Posterior vena cava (tissue), 2 donors: Measurements from ENCODE around the gene VWA5A. TPM values are rescaled to one million over a fixed set of nuclear protein-coding genes. Genes with fewer than 3 reads are reported as not detected.
"Not testable (repeated sequence)": the region's sequence is repeated elsewhere in the genome, so short reads cannot be mapped to it uniquely, and the experiment has no call there.

Source experiments
- DNase-seq: peaks from one replicate; pipeline ENCODE4 v3.0.0-alpha.2; 2020; ENCODE audit warnings: low spot score
- intact Hi-C, 2 donors: fragments of 100-400 bp; cut with DNase I; formaldehyde crosslinking; loops; one replicate each; pipeline versions ENCODE4 v1.14.1 to v1.14.2; 2022 to 2023
- total RNA-seq, 2 donors: library from RNA; stranded (reverse); fragmentation: NEBNext Ultra II Directional; extraction: Animal tissue kit (Norgen Biotek cat#: 25700); gene quantifications; one replicate each; pipeline ENCODE4 v1.2.1, GENCODE V29; 2021
- donor health status: DM: yes; HTN: yes; CAD: no.
- donor health status: DM: yes; HTN: yes; CAD: no.

VWA5A gene
- total RNA-seq, 2 donors from 2014 or later: 15.1 to 22.0 TPM

- no peak for DNase-seq
- intact Hi-C loops: no loop called here
These were observed 29.0 kb upstream of the VWA5A start for GRCh38 chr11:124085997-124086846.

GRCh38 chr11:124090996-124091395 lies 24.3 kb upstream of the VWA5A start:
- DNase-seq: no peak
- intact Hi-C loops: no loop called here

GRCh38 chr11:124093330-124093729 lies 21.9 kb upstream of the VWA5A start:
- intact Hi-C loops: no loop called here
- DNase-seq: no peak

- intact Hi-C loops: no loop called here
- DNase-seq: no peak
These were observed 20.5 kb upstream of the VWA5A start for GRCh38 chr11:124094731-124095130.

GRCh38 chr11:124096364-124096763 lies 18.9 kb upstream of the VWA5A start:
- DNase-seq: no peak
- intact Hi-C loops: no loop called here

GRCh38 chr11:124098141-124098540 lies 17.1 kb upstream of the VWA5A start:
- intact Hi-C loops: no loop called here
- DNase-seq: no peak

GRCh38 chr11:124101737-124102136 lies 13.5 kb upstream of the VWA5A start:
- DNase-seq: no peak
- intact Hi-C loops: no loop called here

- intact Hi-C loops: no loop called here
- no peak for DNase-seq
These were observed 7.1 kb upstream of the VWA5A start for GRCh38 chr11:124108156-124108555.

- intact Hi-C loops: no loop called here
- DNase-seq: no peak
These were observed 5.9 kb upstream of the VWA5A start for GRCh38 chr11:124109377-124109776.

- DNase-seq: no peak
- intact Hi-C loops: no loop called here
These were observed 5.0 kb upstream of the VWA5A start for GRCh38 chr11:124110201-124110600.

GRCh38 chr11:124113890-124114289 lies 1.4 kb upstream of the VWA5A start:
- intact Hi-C loops: no loop called here
- DNase-seq: no peak

GRCh38 chr11:124115782-124116616 lies 749 bp downstream of the VWA5A start:
- no peak for DNase-seq
- intact Hi-C loops: no loop called here

- DNase-seq: no peak
- intact Hi-C loops: no loop called here
These were observed 3.9 kb downstream of the VWA5A start for GRCh38 chr11:124119103-124119502.

GRCh38 chr11:124120891-124121290 lies 5.6 kb downstream of the VWA5A start:
- no peak for DNase-seq
- intact Hi-C loops: no loop called here

GRCh38 chr11:124122123-124122522 lies 6.9 kb downstream of the VWA5A start:
- no peak for DNase-seq
- intact Hi-C loops: no loop called here

- no peak for DNase-seq
- intact Hi-C loops: no loop called here
These were observed 8.4 kb downstream of the VWA5A start for GRCh38 chr11:124123622-124124021.

GRCh38 chr11:124127134-124127533 lies 11.9 kb downstream of the VWA5A start:
- intact Hi-C loops, DNase-seq: not testable (repeated sequence)

- intact Hi-C loops: no loop called here
- no peak for DNase-seq
These were observed 27.8 kb downstream of the VWA5A start for GRCh38 chr11:124143034-124143433.

- DNase-seq: no peak
- intact Hi-C loops: no loop called here
These were observed 32.7 kb downstream of the VWA5A start for GRCh38 chr11:124147951-124148350.

- no peak for DNase-seq
- intact Hi-C loops: no loop called here
These were observed 35.4 kb downstream of the VWA5A start for GRCh38 chr11:124150684-124151083.
